T-helper 1 cell treated with Interleukin-12 subunit alpha and Interleukin-12 subunit beta and Interleukin-4 antibody, amounts not matched to agents 30 μg/mL and 1 μg/mL, for 36 hours (primary cell): ENCODE measurements around the gene CETN2.
A peak's percentile ranks its signal among the peaks of the same experiment; 100 is the strongest.

Experiments
- H3K27ac Mint-ChIP-seq: one replicate; pipeline ENCODE4 v1.8.0; 2021; ENCODE audit warnings: mild to moderate bottlenecking, mixed read lengths
- H3K27me3 Mint-ChIP-seq: one replicate; pipeline ENCODE4 v1.8.0; 2021; ENCODE audit warnings: low read depth, mixed read lengths
- H3K36me3 Mint-ChIP-seq: one replicate; pipeline ENCODE4 v1.8.0; 2021; ENCODE audit warnings: low read depth, mixed read lengths
- H3K4me1 Mint-ChIP-seq: one replicate; pipeline ENCODE4 v1.8.0; 2021; ENCODE audit warnings: low read depth, mixed read lengths
- H3K4me3 Mint-ChIP-seq: one replicate; pipeline ENCODE4 v1.8.0; 2021; ENCODE audit warnings: mild to moderate bottlenecking, moderate library complexity, mixed read lengths
- H3K9me3 Mint-ChIP-seq: one replicate; pipeline ENCODE4 v1.8.0; 2021; ENCODE audit warnings: mixed read lengths

Gene CETN2

GRCh38 chrX:152830312-152831305 lies at the start of gene CETN2, which contains the start of gene NSDHL:
CETN2 (minus strand) TSS chrX:152830757; CDS start chrX:152830710, 47 bp downstream.
NSDHL (plus strand) TSS chrX:152831063; CDS start chrX:152846325, 15,262 bp downstream.
- H3K4me1 Mint-ChIP-seq, result peaks cover 16% of the 10 kb centered on the region
- peaks cover 14% of the 10 kb centered on the region for H3K36me3 Mint-ChIP-seq
- H3K9me3 Mint-ChIP-seq, result no peaks in the 10 kb centered on the region
- no peaks in the 10 kb centered on the region for H3K27me3 Mint-ChIP-seq
- peak within 1 kb of the TSS; percentile 97 for H3K4me3 Mint-ChIP-seq
- peak within 1 kb of the TSS; percentile 88 for H3K27ac Mint-ChIP-seq

GRCh38 chrX:152878976-152879755 lies 48.6 kb upstream of the CETN2 start:
- H3K9me3 Mint-ChIP-seq, result no peaks in the 10 kb centered on the region
- no peak overlapping the region for H3K27ac Mint-ChIP-seq
- no peaks in the 10 kb centered on the region for H3K4me1 Mint-ChIP-seq
- no peaks in the 10 kb centered on the region for H3K36me3 Mint-ChIP-seq
- H3K27me3 Mint-ChIP-seq, result no peaks in the 10 kb centered on the region
- H3K4me3 Mint-ChIP-seq, result no peak overlapping the region

GRCh38 chrX:152876931-152877840 lies 46.6 kb upstream of the CETN2 start:
- Mint-ChIP-seq H3K4me1 (peaks cover 1% of the 10 kb centered on the region), H3K9me3 (no peaks in the 10 kb centered on the region), H3K27me3 (no peaks in the 10 kb centered on the region), H3K36me3 (peaks cover 4% of the 10 kb centered on the region), H3K27ac (no peak overlapping the region), H3K4me3 (no peak overlapping the region)

GRCh38 chrX:152873361-152873760 lies 42.8 kb upstream of the CETN2 start:
- Mint-ChIP-seq H3K9me3 (no peaks in the 10 kb centered on the region), H3K27ac (no peak overlapping the region), H3K4me3 (no peak overlapping the region), H3K4me1 (peaks cover 7% of the 10 kb centered on the region), H3K27me3 (no peaks in the 10 kb centered on the region), H3K36me3 (peaks cover 12% of the 10 kb centered on the region)

- H3K4me1 Mint-ChIP-seq, result peaks cover 7% of the 10 kb centered on the region
- H3K36me3 Mint-ChIP-seq, result peaks cover 12% of the 10 kb centered on the region
- H3K27ac Mint-ChIP-seq, result no peak overlapping the region
- H3K9me3 Mint-ChIP-seq, result no peaks in the 10 kb centered on the region
- no peak overlapping the region for H3K4me3 Mint-ChIP-seq
- H3K27me3 Mint-ChIP-seq, result no peaks in the 10 kb centered on the region
Observed at GRCh38 chrX:152872522-152872921, 42.0 kb upstream of the CETN2 start.

- peaks cover 7% of the 10 kb centered on the region for H3K4me1 Mint-ChIP-seq
- H3K9me3 Mint-ChIP-seq, result no peaks in the 10 kb centered on the region
- H3K27me3 Mint-ChIP-seq, result no peaks in the 10 kb centered on the region
- H3K36me3 Mint-ChIP-seq, result peaks cover 13% of the 10 kb centered on the region
- no peak overlapping the region for H3K27ac Mint-ChIP-seq
- no peak overlapping the region for H3K4me3 Mint-ChIP-seq
Observed at GRCh38 chrX:152871260-152871659, 40.7 kb upstream of the CETN2 start.

- H3K4me3 Mint-ChIP-seq, result no peak overlapping the region
- no peaks in the 10 kb centered on the region for H3K27me3 Mint-ChIP-seq
- H3K9me3 Mint-ChIP-seq, result no peaks in the 10 kb centered on the region
- H3K4me1 Mint-ChIP-seq, result peaks cover 7% of the 10 kb centered on the region
- peaks cover 13% of the 10 kb centered on the region for H3K36me3 Mint-ChIP-seq
- no peak overlapping the region for H3K27ac Mint-ChIP-seq
Observed at GRCh38 chrX:152869972-152870371, 39.4 kb upstream of the CETN2 start.

- Mint-ChIP-seq H3K27me3 (no peaks in the 10 kb centered on the region), H3K4me3 (no peak overlapping the region), H3K36me3 (peaks cover 8% of the 10 kb centered on the region), H3K4me1 (no peaks in the 10 kb centered on the region), H3K9me3 (no peaks in the 10 kb centered on the region), H3K27ac (no peak overlapping the region)
Observed at GRCh38 chrX:152866386-152866785, 35.8 kb upstream of the CETN2 start.

DNA sequence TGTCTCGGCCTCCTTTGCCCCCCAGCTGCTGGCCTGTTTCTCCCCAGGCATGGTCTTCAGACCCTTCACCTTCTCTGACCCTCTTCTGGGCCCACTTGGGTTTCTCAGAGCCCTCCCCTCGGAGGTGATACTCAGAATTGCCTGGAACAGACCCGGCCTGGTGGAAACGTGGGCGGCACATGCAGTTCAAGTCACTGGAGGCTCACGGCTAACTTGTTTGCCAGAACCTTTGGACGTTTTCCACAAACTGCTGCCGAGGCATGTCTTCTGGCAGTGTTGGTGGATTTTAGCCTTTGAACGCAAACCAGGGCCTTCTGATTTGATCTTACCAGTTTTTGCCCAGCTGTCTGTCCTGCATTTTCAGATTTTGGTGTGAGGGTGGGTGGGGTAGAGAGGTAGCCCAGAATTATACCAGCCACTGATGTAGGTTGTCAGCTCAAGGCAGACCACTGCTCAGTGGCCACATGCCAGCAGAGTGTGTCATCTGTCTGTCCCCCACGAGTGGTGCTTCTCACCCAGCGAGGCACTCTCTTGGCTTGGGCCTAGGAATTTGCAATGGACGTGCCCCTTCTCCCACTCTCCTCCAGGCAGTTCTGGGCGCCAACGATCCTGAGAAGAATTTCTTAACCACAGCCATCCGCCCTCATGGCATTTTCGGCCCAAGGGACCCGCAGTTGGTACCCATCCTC lies 34.8 kb upstream of the CETN2 start:
- H3K27me3 Mint-ChIP-seq, result no peaks in the 10 kb centered on the region
- H3K4me1 Mint-ChIP-seq, result no peaks in the 10 kb centered on the region
- H3K4me3 Mint-ChIP-seq, result no peak overlapping the region
- H3K9me3 Mint-ChIP-seq, result no peaks in the 10 kb centered on the region
- H3K36me3 Mint-ChIP-seq, result peaks cover 10% of the 10 kb centered on the region
- no peak overlapping the region for H3K27ac Mint-ChIP-seq

- Mint-ChIP-seq H3K36me3 (peaks cover 11% of the 10 kb centered on the region), H3K4me1 (peaks cover 3% of the 10 kb centered on the region), H3K9me3 (no peaks in the 10 kb centered on the region), H3K4me3 (no peak overlapping the region), H3K27ac (no peak overlapping the region), H3K27me3 (no peaks in the 10 kb centered on the region)
Observed at GRCh38 chrX:152861826-152862225, 31.3 kb upstream of the CETN2 start.

- peaks cover 3% of the 10 kb centered on the region for H3K4me1 Mint-ChIP-seq
Observed at GRCh38 chrX:152861116-152861515, 30.6 kb upstream of the CETN2 start.

DNA sequence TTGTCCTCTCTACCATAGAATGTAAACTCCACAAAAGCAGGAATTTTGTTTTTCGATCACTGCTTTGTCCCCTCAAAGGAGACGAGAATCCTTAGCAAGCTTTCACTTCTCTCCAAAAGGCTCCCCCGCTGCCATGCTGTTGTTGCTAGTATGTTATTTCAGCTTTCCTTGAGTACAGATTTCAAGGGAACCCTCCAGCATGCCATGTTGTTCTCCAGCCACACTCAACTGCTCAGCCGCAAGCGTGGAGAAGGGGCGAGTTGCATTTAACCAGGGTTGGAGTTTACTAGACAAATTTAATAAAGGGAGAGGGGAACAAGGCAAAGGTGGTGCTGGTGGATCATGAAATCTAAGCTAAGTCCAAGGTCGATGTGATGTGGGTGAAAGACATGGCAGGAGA lies 23.4 kb upstream of the CETN2 start:
- H3K4me3 Mint-ChIP-seq, result no peak overlapping the region
- peaks cover 17% of the 10 kb centered on the region for H3K4me1 Mint-ChIP-seq
- H3K36me3 Mint-ChIP-seq, result peaks cover 27% of the 10 kb centered on the region
- H3K9me3 Mint-ChIP-seq, result no peaks in the 10 kb centered on the region
- H3K27me3 Mint-ChIP-seq, result no peaks in the 10 kb centered on the region
- no peak overlapping the region for H3K27ac Mint-ChIP-seq

More at GRCh38 chrX:152861116-152861515, 30.6 kb upstream of the CETN2 start:
- H3K36me3 Mint-ChIP-seq, result peaks cover 11% of the 10 kb centered on the region
- no peaks in the 10 kb centered on the region for H3K9me3 Mint-ChIP-seq
- H3K4me3 Mint-ChIP-seq, result no peak overlapping the region
- no peak overlapping the region for H3K27ac Mint-ChIP-seq
- H3K27me3 Mint-ChIP-seq, result no peaks in the 10 kb centered on the region

- H3K27me3 Mint-ChIP-seq, result no peaks in the 10 kb centered on the region
- no peak overlapping the region for H3K4me3 Mint-ChIP-seq
- peaks cover 28% of the 10 kb centered on the region for H3K36me3 Mint-ChIP-seq
- peaks cover 14% of the 10 kb centered on the region for H3K4me1 Mint-ChIP-seq
- no peaks in the 10 kb centered on the region for H3K9me3 Mint-ChIP-seq
- H3K27ac Mint-ChIP-seq, result no peak overlapping the region
Observed at GRCh38 chrX:152850465-152850864, 19.9 kb upstream of the CETN2 start.
